D341Med (cell line): ENCODE results near the gene BPI.
"Not testable (repeated sequence)": the region's sequence is repeated elsewhere in the genome, so short reads cannot be mapped to it uniquely, and the experiment has no call there.

Source experiments
- DNase-seq: peaks from one replicate; pipeline ENCODE4 v3.0.0; 2012; ENCODE audit warnings: low spot score

The BPI gene

GRCh38 chr20:38337561-38338140, 33.7 kb downstream of the BPI start:
- peak; percentile 54 for DNase-seq

- DNase-seq = no peak
Observed at GRCh38 chr20:38338849-38339520, 35.0 kb downstream of the BPI start.

GRCh38 chr20:38339521-38339896, 35.6 kb downstream of the BPI start:
- not testable (repeated sequence) for DNase-seq

GRCh38 chr20:38339997-38340396, 36.0 kb downstream of the BPI start:
- no peak for DNase-seq

GRCh38 chr20:38340693-38341092, 36.7 kb downstream of the BPI start:
- DNase-seq = no peak

GRCh38 chr20:38342216-38342615, 38.3 kb downstream of the BPI start:
- no peak for DNase-seq

- DNase-seq = no peak
Observed at GRCh38 chr20:38342713-38343310, 38.9 kb downstream of the BPI start.

- no peak for DNase-seq
Observed at GRCh38 chr20:38343311-38344106, 39.6 kb downstream of the BPI start.

- DNase-seq = no peak
Observed at GRCh38 chr20:38344107-38344701, 40.2 kb downstream of the BPI start.

- DNase-seq = no peak
Observed at GRCh38 chr20:38345643-38346042, 41.7 kb downstream of the BPI start.

- DNase-seq = no peak
Observed at GRCh38 chr20:38346247-38346651, 42.3 kb downstream of the BPI start, which contains the start of gene LBP. LBP (plus strand) TSS chr20:38346482; CDS start chr20:38346517, 35 bp downstream.

GRCh38 chr20:38346741-38347140, 42.8 kb downstream of the BPI start:
- DNase-seq = no peak

GRCh38 chr20:38349856-38350255, 45.9 kb downstream of the BPI start:
- DNase-seq = no peak

GRCh38 chr20:38350879-38351775, 47.2 kb downstream of the BPI start:
- DNase-seq = no peak

GRCh38 chr20:38353316-38353715, 49.4 kb downstream of the BPI start:
- no peak for DNase-seq

- no peak for DNase-seq
Observed at GRCh38 chr20:38354227-38354626, 50.3 kb downstream of the BPI start.

- DNase-seq = no peak
Observed at GRCh38 chr20:38355161-38356012, 51.4 kb downstream of the BPI start.

GRCh38 chr20:38357653-38358207, 53.8 kb downstream of the BPI start:
- no peak for DNase-seq

- DNase-seq = no peak
Observed at GRCh38 chr20:38358556-38358955, 54.6 kb downstream of the BPI start.
